Measurements from ENCODE around the gene CD99. TPM values are rescaled to one million over a fixed set of nuclear protein-coding genes. Genes with fewer than 3 reads are reported as not detected.

CD99 gene
- total and polyA plus RNA-seq, 2 donors (not counting 3 experiments of a cell fraction or from before 2014, with no cell fraction given), result 364 to 654 TPM

GRCh38 chrX:2708021-2708420 lies 16.9 kb downstream of the CD99 start:
- DNase-seq (ENCODE audit: low read depth, low spot score) (no peak), FAIRE-seq (no peak)
- H3K4me1 ChIP-seq (ENCODE audit: control insufficient read depth, extremely low read depth, insufficient read depth, low read length), result peaks cover 69% of the 10 kb centered on the region
- CTCF ChIA-PET, result no interaction called here
- intact Hi-C loops (cut with micrococcal nuclease), result no loop called here
- no peaks in the 10 kb centered on the region for H3K9me3 ChIP-seq (replicated peaks; ENCODE audit: control insufficient read depth, insufficient read depth, low read length)
- no peaks in the 10 kb centered on the region for H3K9me1 ChIP-seq (replicated peaks; ENCODE audit: control insufficient read depth, extremely low read depth, insufficient read depth, low read length)
- H3K4me2 ChIP-seq (ENCODE audit: insufficient read depth, low read length), result no peak overlapping the region
- no peaks in the 10 kb centered on the region for H3K27me3 ChIP-seq (ENCODE audit: control insufficient read depth in 2 of 2, insufficient read depth in 2 of 2, low read length in 2 of 2)
- no peaks in the 10 kb centered on the region for H4K20me1 ChIP-seq (replicated peaks; ENCODE audit: control insufficient read depth, extremely low read depth, insufficient read depth, low read length)
- POLR2A ChIA-PET, result no interaction called here
- no peak overlapping the region for H2AFZ ChIP-seq (ENCODE audit: low read depth, low read length)
- TF ChIP-seq JUN (IDR thresholded peaks at IDR 0.05; ENCODE audit: borderline replicate concordance, insufficient read depth, insufficient read length, low read depth) (no peak), POLR2AphosphoS5 (IDR thresholded peaks at IDR 0.05; ENCODE audit: insufficient read depth, low read depth, low read length) (no peak)
- H3K79me2 ChIP-seq (ENCODE audit: control insufficient read depth, insufficient read depth, low read length), result peaks cover 83% of the 10 kb centered on the region
- BruUV-seq (replicated peaks), result no TSS peak
- H3K27ac ChIP-seq (ENCODE audit: insufficient read depth, low read depth, low read length), result peak overlapping the region; percentile 76
- peak overlapping the region; percentile 18 for H3K9ac ChIP-seq (replicated peaks; ENCODE audit: extremely low read depth, insufficient read depth, low read length)
- H3K36me3 ChIP-seq (ENCODE audit: control insufficient read depth in 2 of 2, extremely low read depth in 1 of 2, insufficient read depth in 2 of 2, low read length in 2 of 2), result peaks cover 3 to 9% of the 10 kb centered on the region in 2 experiments
- dilution Hi-C loops (cut with MboI; ENCODE audit: extremely low pct_ligation_motif_present, low sequenced_read_pairs), result no loop called here
- H3K4me3 ChIP-seq (replicated peaks in 1 of 3; ENCODE audit: insufficient read depth in 1 of 3, low read depth in 1 of 3, low read length in 3 of 3), result no peak overlapping the region

GRCh38 chrX:2708592-2709188 lies 17.6 kb downstream of the CD99 start:
- H3K36me3 ChIP-seq (ENCODE audit: control insufficient read depth in 2 of 2, extremely low read depth in 1 of 2, insufficient read depth in 2 of 2, low read length in 2 of 2), result peaks cover 3 to 12% of the 10 kb centered on the region in 2 experiments
- no peak overlapping the region for H3K9ac ChIP-seq (replicated peaks; ENCODE audit: extremely low read depth, insufficient read depth, low read length)
- H3K4me1 ChIP-seq (ENCODE audit: control insufficient read depth, extremely low read depth, insufficient read depth, low read length), result peaks cover 63% of the 10 kb centered on the region
- no TSS peak for BruUV-seq (replicated peaks)
- dilution Hi-C loops (cut with MboI; ENCODE audit: extremely low pct_ligation_motif_present, low sequenced_read_pairs), result no loop called here
- H3K79me2 ChIP-seq (ENCODE audit: control insufficient read depth, insufficient read depth, low read length), result peaks cover 83% of the 10 kb centered on the region
- peak overlapping the region; percentile 76 for H3K27ac ChIP-seq (ENCODE audit: insufficient read depth, low read depth, low read length)
- intact Hi-C loops (cut with micrococcal nuclease), result no loop called here
- H3K27me3 ChIP-seq (ENCODE audit: control insufficient read depth in 2 of 2, insufficient read depth in 2 of 2, low read length in 2 of 2), result no peaks in the 10 kb centered on the region
- FAIRE-seq, result no peak
- no peaks in the 10 kb centered on the region for H3K9me1 ChIP-seq (replicated peaks; ENCODE audit: control insufficient read depth, extremely low read depth, insufficient read depth, low read length)
- no peak for DNase-seq (ENCODE audit: low read depth, low spot score)
- ChIA-PET CTCF (no interaction called here), POLR2A (no interaction called here)
- no peak overlapping the region for H2AFZ ChIP-seq (ENCODE audit: low read depth, low read length)
- TF ChIP-seq FOS (IDR thresholded peaks at IDR 0.05; ENCODE audit: borderline replicate concordance, insufficient read depth, low read length) (no peak), CTCF (IDR thresholded peaks at IDR 0.05; ENCODE audit: extremely low read depth in 1 of 2, insufficient read depth in 1 of 2, low read depth in 1 of 2, low read length in 2 of 2) (no peak), MYC (IDR thresholded peaks at IDR 0.05; ENCODE audit: low read depth, low read length) (no peak), POLR2AphosphoS5 (IDR thresholded peaks at IDR 0.05; ENCODE audit: insufficient read depth, low read depth, low read length) (no peak), EZH2 (IDR thresholded peaks at IDR 0.05; ENCODE audit: borderline replicate concordance, low read depth, low read length, severe bottlenecking) (no peak), JUN (IDR thresholded peaks at IDR 0.05; ENCODE audit: borderline replicate concordance, insufficient read depth, insufficient read length, low read depth) (no peak)
- H3K4me2 ChIP-seq (ENCODE audit: insufficient read depth, low read length), result no peak overlapping the region
- no peaks in the 10 kb centered on the region for H4K20me1 ChIP-seq (replicated peaks; ENCODE audit: control insufficient read depth, extremely low read depth, insufficient read depth, low read length)
- no peaks in the 10 kb centered on the region for H3K9me3 ChIP-seq (replicated peaks; ENCODE audit: control insufficient read depth, insufficient read depth, low read length)
- no peak overlapping the region for H3K4me3 ChIP-seq (replicated peaks in 1 of 3; ENCODE audit: insufficient read depth in 1 of 3, low read depth in 1 of 3, low read length in 3 of 3)

Data from endothelial cell of umbilical vein (primary cell).